Activated T-cell treated with anti-CD3 and anti-CD28 coated beads for 4 hours (primary cell): Measurements from ENCODE around the gene DAPL1.
"Not testable (repeated sequence)": the region's sequence is repeated elsewhere in the genome, so short reads cannot be mapped to it uniquely, and the experiment has no call there.

Source experiments
- DNase-seq: peaks from one replicate; pipeline ENCODE4 v3.0.0-alpha.2; 2020

Gene DAPL1

GRCh38 chr2:158825021-158825420 is 29.9 kb downstream of the DAPL1 start:
- DNase-seq, result no peak

DNA sequence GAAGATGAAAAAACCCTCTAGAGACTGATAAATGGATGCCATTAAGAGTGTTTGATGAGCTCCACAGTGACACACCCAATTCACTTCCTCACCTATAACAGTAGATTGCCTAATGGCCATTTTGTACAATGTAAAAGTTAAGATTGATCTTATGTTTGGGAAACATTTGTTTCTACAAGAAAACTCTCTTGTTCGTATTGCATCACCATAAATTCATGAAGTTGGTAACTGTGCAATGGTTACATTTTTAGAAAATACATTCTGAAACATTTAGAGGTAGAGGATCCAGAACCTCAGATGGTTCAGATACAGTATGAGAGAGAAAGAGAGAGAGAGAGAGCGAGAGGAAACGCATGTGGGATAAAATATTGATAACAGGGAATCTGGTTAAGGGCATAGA is 31.8 kb downstream of the DAPL1 start:
- no peak for DNase-seq

- DNase-seq, result no peak
Observed at GRCh38 chr2:158828378-158829164, 33.5 kb downstream of the DAPL1 start.

DNA sequence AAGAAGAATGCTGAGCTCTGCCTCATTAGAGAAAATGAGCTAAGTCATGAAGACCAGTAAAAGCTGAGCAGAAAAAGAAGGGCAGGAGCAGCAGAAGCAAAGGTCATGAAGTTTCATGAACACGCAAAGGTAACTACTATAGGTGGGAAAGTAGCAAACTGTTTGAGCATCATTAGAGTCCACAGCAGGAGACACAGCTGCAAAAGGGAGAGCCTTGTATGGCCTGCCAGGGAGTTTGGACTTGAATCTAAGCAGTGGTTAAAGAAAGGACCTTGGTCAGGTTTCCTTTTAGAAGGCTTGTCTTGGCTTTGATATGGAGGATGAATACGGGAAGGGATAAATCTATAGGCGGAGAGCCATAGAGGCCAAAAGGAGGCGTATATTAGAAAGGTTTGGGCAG is 34.0 kb downstream of the DAPL1 start:
- DNase-seq, result no peak

- no peak for DNase-seq
Observed at GRCh38 chr2:158830201-158830600, 35.1 kb downstream of the DAPL1 start.

DNA sequence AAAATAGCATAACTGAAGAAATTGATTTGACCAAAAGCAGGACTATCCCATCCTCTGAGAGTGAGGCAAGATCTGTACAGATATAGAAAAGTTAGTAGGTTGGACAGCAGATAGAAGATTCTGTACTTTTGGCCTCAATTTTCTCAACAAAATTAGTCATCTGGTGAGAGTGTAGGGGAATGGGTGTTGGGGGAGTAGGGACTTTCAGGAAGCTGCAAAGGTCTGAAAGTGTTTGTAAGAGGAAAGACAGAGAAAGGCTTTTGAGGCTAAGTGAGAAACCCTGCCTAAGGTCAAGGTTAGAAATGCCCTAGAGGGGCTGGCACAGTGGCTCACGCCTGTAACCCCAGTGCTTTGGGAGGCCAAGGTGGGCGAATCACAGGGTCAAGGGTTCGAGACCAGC is 40.3 kb downstream of the DAPL1 start:
- DNase-seq, result no peak

DNA sequence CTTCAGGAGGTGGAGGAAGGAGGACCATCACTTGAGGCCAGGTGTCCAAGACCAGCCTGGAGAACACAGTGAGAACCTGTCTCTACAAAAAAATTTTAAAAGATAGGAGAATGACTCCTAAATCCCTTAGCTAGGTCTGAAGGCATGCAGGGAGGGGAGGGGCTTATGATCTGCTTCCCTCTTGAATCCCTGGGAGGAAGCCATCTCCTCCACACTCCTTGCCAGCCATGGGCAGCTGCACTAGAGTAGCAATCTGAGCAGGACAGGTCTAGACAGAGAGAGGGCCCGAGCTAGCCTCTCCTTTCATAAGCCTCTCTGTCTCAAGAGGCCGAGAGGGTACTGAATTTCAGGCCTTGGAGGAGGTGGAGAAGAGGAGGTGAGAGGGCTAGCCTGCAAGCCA is 42.5 kb downstream of the DAPL1 start:
- no peak for DNase-seq

GRCh38 chr2:158841850-158842249 is 46.7 kb downstream of the DAPL1 start:
- DNase-seq, result no peak

DNA sequence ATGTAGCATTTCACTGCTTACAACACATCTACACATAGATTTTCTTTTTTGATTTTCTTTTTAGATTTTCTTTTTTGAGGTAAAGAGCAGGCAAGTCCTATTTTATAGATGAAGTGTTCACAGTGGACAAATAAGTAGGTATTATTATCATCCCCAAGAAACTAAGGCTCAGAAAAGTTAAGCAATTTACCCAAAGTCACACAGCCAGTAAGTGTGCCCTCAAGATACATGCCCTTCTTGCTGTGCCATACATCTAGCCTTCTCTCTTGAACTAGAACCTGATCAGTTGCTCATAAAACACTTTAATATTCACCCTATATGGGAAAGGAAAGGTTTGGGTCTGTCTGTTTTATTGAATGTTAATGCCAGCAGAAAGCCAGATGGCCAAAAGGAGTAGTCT is 50.3 kb downstream of the DAPL1 start:
- DNase-seq, result no peak

DNA sequence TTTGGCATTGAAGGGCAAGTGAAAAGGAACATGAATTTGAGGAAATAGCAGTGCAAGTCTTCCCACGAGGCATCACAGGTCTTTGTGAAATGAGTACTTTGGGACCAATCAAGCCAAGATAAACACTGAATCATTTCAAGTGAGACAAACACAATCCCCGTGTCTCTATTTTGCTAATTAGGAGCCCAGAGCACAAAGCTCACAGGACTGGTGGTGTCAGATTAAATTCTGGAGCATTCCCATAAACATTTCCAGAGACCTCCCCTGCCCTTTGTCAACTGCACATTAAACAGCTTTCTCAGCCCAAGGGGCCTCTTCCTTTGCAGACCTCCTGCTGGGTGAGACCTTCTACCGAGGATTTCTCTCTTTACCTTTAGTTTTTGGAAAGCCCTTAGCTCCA is 50.7 kb downstream of the DAPL1 start:
- DNase-seq, result no peak

GRCh38 chr2:158847526-158847925 is 52.4 kb downstream of the DAPL1 start:
- not testable (repeated sequence) for DNase-seq

DNA sequence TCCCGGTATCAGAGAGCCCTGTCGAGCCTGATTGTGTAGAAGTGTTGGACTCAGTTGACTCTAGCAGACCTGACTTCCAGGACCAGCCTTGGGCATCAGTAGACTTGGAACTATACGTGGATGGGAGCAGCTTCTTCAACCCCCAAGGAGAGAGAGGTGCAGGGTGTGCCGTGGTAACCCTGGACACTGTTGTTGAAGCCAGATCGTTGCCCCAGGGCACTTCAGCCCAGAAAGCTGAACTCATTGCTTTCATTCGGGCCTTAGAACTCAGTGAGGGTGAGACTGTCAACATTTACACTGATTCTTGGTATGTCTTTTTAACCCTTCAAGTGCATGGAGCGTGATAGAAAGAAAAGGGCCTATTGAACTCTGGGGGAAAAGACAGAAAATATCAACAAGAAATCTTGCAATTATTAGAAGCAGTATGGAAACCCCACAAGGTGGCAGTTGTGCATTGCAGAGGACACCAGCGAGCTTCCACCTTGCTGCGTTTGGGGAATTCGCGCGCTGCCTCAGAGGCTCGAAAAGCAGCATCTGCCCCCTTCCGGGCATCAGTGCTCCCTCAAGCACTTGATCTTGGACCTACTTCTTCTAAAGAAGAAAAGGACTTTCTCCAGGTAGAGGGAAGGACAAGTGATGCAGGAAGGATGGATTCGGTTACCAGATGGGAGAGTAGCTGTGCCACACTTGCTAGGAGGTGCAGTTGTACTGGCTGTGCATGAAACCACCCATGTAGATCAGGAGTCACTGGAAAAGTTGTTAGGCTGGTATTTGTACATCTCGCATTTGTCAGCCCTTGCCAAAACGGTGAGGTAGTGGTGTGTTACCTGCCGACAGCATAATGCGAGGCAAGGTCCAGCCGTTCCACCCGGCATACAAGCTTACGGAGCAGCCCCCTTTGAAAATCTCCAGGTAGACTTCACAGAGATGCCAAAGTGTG is 53.2 kb downstream of the DAPL1 start:
- DNase-seq, result not testable (repeated sequence)

DNA sequence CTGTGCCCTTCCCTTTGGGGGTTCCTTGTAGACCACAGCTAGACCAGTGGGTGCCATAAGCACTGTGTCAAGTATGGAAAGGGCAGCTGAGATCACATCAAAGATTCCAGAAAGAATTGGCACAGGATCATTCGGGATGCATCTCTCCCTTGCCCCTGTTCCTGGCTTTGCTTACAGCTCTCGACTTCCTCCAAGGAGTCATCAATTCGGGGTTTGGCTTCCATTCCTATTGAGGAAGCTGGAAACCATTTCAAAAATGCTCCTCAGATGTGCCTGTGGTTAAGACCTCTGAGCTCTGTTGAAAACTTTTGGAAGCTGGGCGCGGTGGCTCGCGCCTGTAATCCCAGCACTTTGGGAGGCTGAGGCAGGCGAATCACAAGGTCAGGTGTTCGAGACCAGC is 65.1 kb downstream of the DAPL1 start:
- DNase-seq, result not testable (repeated sequence)

GRCh38 chr2:158861626-158862025 is 66.5 kb downstream of the DAPL1 start:
- DNase-seq, result not testable (repeated sequence)

DNA sequence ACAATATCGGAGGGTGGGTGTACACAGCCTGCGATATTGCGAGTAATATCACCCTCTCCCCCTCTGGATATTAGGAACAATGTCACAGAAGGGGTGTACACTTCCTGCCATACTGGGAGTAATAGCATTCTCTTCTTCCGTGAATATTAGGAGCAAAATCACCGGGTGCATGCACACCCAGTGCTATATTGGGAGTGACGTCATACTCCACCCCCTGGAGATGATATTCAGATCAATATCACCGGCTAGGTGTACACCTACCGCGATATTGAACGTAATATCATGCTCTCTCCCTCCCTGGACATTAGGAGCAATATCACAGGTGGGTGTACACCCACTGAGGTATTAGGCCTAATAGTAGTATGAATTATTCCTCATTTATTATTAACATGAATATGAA is 70.4 kb downstream of the DAPL1 start:
- not testable (repeated sequence) for DNase-seq
